Limb (tissue), 2 donors: ENCODE data around the gene PIK3CD.

ENCODE experiments used
- DNase-seq, 2 donors: peaks; one replicate each; pipeline ENCODE4 v3.0.0-alpha.2; 2016; ENCODE audit errors: extremely low spot score in 2 of 2

The PIK3CD gene

GRCh38 chr1:9651565-9652378 lies at the start of gene PIK3CD:
Gene PIK3CD, plus strand, starts transcription at chr1:9651731. Its CDS starts 58,725 bp downstream, at chr1:9710456.
- peak in 1 of 2 donors; percentile 74 for DNase-seq

DNA sequence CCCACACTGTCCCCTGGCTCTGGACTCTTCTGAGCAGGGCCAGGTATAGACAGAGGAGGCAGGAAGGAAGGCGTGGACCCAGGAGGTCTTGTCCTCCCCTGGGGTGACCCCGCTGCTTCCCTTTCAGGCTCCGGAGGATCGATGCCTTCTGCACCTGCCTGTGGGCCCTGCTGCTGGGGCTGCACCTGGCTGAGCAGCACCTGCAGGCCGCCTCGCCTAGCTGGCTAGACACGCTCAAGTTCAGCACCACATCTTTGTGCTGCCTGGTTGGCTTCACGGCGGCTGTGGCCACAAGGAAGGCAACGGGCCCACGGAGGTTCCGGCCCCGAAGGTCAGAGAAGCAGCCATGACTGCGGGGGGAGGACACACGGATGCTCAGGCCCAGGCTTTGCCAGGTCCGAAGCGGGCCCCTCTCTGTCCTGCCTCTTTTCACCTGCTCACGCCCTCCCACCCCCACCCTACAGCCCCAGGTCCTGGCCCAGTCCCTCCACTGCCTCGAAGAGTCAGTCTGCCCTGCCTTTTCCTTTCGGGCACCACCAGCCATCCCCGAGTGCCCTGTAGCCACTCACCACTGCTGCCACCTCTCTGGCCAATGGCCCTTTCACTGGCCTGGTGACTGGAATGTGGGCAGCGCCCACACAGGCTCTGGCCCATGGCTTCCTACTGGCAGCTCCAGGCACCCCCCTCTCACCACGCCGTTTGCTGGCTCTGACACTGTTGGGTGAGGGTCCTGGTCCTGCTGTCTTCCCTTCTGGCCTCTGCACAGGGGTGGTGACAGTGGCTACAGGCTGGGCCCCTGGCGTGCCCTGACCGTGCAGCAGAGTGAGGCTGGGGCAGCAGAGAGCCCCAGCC lies 49.4 kb upstream of the PIK3CD start:
- no peak for DNase-seq

DNA sequence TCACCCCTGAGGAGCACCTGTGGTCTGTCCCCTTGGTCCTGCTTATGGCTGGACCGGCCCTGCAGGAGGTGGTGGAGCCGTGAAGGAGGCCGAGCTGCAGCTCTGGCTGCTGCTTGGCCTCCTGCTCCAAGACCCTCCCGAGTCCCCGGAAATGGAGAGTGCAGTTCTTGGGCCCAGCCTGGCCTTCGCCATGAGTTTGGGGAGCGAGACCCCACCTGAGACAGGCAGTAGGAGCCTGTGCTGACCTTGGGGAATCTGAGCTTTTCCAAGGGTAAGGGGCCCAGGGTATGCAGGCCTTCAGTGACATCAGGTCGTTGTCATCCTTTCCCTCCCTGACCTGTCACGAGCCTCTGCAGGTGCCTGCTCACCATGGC lies 48.8 kb upstream of the PIK3CD start:
- no peak for DNase-seq

DNA sequence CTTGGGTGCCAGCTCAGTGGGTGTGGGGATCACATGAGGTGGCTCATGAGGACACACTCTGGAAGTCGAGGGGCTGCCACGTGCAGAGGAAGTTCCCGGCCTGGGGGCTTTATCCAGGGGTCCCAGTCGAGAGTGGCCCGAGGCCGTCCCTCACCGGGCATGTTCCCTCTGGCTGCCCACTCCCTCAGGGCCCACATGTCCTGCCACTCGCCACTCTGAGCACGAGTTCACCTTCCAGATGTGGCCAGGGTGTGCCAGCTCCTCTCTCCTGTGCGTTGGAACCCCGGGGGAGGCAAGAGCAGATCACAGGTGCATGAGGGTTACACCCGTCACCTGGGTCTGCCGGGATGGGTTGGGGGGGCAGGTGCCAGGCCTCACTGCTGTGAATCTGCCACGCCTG lies 48.2 kb upstream of the PIK3CD start:
- DNase-seq: no peak

- no peak for DNase-seq
Measured at GRCh38 chr1:9603766-9604753, 47.5 kb upstream of the PIK3CD start.

- no peak for DNase-seq
Measured at GRCh38 chr1:9604836-9605235, 46.7 kb upstream of the PIK3CD start.

DNA sequence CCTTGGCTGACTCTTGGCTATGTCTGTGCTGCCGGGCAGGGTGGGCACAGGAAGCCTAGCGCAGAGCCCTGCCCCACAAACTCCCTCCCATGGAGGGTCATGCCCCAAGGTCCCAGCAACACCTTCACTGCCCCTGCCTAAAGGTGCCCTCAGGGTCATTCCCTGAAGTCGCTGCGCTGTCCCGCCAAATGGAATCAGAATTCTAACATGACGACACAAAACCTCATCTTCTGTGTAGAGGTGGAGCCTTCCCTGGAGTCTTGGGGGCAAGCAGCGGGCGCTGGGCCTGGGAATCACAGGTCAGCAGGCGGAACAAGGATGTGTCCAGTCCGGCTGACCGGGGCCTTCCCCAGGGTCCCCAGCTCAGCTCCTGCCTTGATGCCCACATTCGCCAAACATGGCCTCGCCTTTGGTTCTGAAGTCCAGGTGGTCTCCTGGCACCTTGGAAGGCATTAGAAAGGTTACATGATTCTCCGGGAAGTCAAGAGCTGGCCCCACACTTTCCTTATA lies 45.5 kb upstream of the PIK3CD start:
- DNase-seq: no peak

- no peak for DNase-seq
Measured at GRCh38 chr1:9606458-9606857, 45.1 kb upstream of the PIK3CD start.

- DNase-seq: no peak
Measured at GRCh38 chr1:9606948-9607347, 44.6 kb upstream of the PIK3CD start.

- no peak for DNase-seq
Measured at GRCh38 chr1:9607352-9607751, 44.2 kb upstream of the PIK3CD start.

- no peak for DNase-seq
Measured at GRCh38 chr1:9609998-9610397, 41.5 kb upstream of the PIK3CD start.

GRCh38 chr1:9610548-9610947 lies 41.0 kb upstream of the PIK3CD start:
- no peak for DNase-seq

DNA sequence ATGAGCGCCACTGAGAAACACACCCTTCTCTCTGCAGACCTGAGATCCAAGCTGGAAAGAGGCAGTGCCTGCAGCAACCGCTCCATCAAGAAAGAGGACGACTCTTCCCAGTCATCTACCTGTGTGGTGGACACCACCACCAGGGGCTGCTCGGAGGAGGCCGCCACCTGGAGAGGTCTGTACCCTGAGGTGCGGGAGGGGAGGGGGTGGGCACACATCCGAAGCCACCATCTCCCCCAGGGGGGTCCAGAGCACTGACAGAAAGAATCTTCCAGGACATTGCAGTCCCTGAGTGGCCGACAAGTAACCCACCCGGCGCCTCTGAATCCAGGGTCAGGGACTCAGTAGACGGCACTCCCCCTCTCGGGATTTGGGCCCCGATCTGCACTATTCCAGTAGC lies 39.8 kb upstream of the PIK3CD start:
- no peak for DNase-seq

- no peak for DNase-seq
Measured at GRCh38 chr1:9612162-9612845, 39.2 kb upstream of the PIK3CD start.

DNA sequence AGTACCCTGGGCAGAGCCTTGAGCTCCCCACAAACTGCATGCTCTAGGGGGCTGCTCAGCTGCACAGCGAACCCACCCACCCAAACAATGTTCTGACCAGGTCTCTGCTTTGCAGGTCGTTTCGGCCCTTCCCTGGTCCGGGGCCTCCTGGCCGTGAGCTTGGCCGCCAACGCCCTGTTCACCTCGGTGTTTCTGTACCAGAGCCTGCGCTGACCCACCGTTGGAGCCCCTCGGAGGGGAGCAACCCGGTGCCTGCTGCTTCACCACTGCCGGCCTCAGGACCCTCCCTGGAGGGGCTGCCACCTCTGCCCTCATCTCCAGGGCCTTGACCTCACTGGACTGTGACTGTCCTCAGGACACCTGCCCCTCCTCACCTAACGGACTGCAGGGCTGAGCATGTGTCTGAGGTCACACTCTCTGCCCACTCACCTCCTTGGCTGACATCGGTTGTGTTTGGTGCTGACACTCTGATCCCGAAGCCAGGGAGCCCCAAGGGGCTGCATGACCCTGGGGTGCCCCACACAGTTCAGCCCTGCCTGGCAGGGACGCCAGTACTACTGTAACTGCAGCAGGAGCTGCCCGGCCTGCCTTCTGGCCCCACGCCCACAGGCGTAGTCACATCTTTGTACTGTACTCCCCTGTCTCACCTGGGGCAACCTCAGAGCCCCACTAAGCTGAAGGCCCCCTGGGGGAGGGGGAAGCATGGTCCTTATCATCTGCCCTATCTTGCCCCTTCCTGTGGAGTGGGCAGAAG lies 38.5 kb upstream of the PIK3CD start:
- DNase-seq: no peak

DNA sequence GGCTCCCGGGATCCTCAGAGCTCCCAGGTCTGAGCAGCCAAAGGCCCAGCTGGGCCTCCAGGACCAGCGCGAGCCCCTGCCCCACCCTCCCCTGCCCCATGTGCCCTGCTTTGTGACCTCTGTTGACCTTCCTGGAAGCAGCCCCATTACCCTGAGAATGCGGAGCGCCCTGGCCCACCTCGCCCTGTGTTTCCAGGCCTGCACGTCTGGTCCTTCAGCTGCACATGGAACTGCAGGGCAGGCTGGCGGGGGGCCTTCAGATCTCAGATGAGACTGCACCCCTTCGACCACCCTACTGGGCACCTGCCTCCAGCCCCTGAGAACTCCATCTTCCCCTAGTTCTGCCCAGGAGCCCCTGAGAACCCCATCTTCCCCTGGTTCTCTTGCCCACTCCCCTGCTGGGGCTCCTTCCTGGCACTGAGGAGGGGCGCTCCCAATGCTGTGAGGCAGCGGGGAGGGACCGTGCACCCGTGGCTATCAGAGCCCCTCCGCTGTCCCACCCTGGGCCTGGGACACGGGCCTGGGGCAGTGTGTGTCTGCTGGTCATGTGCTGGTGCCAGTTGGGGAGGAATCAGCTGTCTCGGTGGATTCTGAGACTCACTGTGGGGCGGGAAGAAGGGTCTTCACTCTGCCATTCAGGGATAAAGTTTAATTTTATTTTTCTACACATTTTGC lies 37.8 kb upstream of the PIK3CD start:
- no peak for DNase-seq

DNA sequence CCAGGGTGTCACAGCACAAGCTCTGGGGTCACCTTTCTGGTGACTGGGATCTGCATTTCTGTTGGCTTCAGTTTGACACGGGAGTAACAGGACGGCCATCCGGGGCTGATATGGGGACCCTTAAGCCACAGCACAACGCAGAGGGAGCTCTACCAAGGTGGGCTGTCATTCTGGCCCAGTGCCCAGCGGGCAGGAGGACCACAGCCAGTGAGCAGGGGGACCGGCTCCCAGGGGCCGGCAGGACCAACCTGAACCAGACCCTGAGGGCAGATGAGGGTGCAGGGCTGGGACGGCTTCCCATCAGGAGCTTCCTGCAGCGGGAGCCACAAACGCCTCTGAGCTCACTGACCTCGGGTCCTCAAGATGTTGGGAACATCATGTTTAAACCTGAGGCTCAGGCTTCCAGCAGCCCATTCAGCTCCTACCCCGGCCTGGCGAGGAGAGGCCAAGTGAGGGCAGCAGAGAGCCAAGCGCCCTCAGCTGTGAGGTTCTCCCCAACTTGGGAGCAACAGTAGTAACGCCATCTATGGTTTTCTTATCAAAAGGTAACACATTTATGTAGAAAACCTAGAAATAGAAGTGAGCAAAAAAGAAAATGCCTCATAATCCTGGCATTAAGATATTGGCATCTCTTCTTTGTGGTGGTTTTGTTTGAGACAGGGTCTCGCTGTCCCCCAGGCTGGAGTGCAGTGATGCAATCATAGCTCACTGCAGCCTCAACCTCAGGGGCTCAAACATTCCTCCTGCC lies 36.0 kb upstream of the PIK3CD start:
- no peak for DNase-seq

DNA sequence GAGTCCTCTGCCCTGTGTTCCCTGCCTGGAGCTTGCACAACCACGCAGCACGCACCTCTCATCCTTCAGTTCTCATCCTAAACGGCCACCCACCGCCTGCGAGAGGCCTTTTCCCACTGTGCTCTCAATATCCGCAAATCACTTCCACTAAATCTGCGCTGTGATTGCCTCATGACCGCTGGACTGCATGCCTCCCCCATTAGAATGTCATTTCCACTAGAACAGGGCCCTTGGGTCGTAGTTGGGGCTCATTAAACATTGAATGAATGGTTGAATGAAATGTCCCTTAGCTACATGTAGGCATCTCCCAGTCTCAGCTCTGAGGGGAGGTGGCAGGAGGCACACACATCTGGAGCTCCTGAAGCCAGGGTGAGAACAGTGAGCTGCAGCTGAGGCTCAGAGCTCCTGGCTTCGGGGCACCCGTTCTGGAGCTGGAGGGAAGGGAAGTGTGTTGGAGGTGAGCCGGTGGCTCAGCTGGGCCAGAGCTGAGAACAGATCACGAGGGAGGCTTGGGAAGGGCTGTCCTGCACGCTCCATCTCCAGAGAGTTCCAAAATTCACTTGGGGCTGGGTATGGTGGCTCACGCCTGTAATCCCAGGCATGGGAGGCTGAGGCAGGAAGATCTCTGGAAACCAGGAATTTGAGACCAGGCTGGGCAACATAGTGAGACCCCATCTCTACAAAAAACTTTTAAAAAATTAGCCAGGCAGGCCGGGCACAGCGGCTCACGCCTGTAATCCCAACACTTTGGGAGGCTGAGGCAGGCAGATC lies 32.4 kb upstream of the PIK3CD start:
- no peak for DNase-seq
